HUES64 (cell line): ENCODE data around the gene CCDC14.

Experiments used
- H3K27ac ChIP-seq: 2 replicates; pipeline ENCODE4 v1.7.0; 2013; ENCODE audit warnings: low read depth, low read length, inconsistent platforms
- H3K27me3 ChIP-seq: 2 replicates; pipeline ENCODE4 v1.6.1; 2013; ENCODE audit warnings: mild to moderate bottlenecking, low read length; ENCODE audit not compliant: insufficient read depth
- H3K36me3 ChIP-seq: 2 replicates; pipeline ENCODE4 v1.6.1; 2013; ENCODE audit warnings: mild to moderate bottlenecking, low read length; ENCODE audit not compliant: insufficient read depth
- H3K4me1 ChIP-seq: 2 replicates; pipeline ENCODE4 v1.6.1; 2013; ENCODE audit warnings: mild to moderate bottlenecking, low read length, moderate library complexity; ENCODE audit not compliant: insufficient read depth
- H3K4me3 ChIP-seq: 2 replicates; pipeline ENCODE4 v1.5.1; 2013; ENCODE audit warnings: mild to moderate bottlenecking, low read length, moderate library complexity
- H3K9ac ChIP-seq: 2 replicates; pipeline ENCODE4 v1.6.1; 2013; ENCODE audit warnings: mild to moderate bottlenecking, low read depth, low read length
- H3K9me3 ChIP-seq: 2 replicates; pipeline ENCODE4 v1.6.1; 2013; ENCODE audit warnings: low read depth, low read length; ENCODE audit not compliant: insufficient read depth
- WGBS: fragments of 150-250, 120-280 bp; methylation state at CpG from one replicate; pipeline ENCODE4 v1.1.7; 2013; ENCODE audit warnings: missing lambda C conversion rate; 5-methylcytosine and 5-hydroxymethylcytosine counted together

The CCDC14 gene

DNA sequence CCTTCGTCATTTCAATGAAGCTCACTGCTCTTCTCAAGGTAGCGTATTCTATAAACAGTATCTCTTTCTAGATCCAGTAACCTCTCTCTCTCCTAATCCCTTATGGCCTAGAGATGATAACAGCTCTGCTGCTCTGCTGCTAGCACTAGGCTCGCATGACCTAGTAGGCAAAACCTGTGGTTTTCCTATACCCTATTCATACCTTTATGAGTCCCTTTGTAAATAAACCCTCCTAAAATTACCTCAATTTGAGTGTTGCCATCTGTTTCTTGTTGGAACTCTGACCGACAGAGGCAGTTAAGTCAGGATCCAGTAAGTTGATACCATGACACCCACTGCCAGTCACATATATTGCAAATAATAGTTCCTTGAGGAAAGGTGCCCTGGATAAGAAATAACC is 7.3 kb downstream of the CCDC14 start:
- no peak overlapping the region for H3K9ac ChIP-seq
- H3K4me1 ChIP-seq = no peaks in the 10 kb centered on the region
- peaks cover 79% of the 10 kb centered on the region for H3K36me3 ChIP-seq
- H3K9me3 ChIP-seq = no peaks in the 10 kb centered on the region
- WGBS = 97% methylated on average over 4 of the region's 4 CpGs
- H3K27ac ChIP-seq = no peak overlapping the region
- H3K4me3 ChIP-seq = no peak overlapping the region
- H3K27me3 ChIP-seq = no peaks in the 10 kb centered on the region

DNA sequence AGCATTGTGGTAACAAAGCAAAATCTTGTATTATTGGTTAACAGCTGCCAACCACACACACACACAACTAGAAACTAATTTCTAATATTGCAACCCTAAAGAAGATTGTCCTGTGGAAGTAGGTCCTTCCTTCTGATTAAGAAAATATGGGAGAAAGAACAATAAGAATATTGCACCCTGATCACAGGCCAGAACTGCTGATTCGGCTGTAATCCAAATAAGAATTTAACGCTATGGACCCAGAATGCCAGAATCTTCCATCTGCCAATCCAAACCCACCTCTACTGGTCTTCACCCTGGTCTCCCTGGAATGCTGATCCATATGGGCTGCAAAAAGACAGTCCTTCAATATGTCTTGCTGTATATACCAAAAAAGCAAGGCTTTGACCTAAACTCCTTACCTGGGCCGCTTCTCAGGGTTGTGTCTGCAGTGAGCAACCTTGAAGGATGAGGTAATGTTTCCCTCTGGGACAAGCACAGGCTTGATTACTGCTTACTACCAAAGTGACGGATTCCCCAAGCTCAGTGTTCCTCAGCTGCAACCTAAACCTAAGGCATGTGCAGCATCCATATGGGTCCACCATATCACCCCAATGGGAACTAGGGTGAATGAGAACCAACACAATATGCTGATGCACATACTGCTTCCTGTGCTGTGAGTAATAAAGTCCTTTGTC is 8.0 kb downstream of the CCDC14 start:
- Histone ChIP-seq H3K9me3 (no peaks in the 10 kb centered on the region), H3K27ac (no peak overlapping the region), H3K9ac (no peak overlapping the region), H3K4me3 (no peak overlapping the region), H3K4me1 (no peaks in the 10 kb centered on the region), H3K27me3 (no peaks in the 10 kb centered on the region), H3K36me3 (peaks cover 86% of the 10 kb centered on the region)
- WGBS = 94% methylated on average over 4 of the region's 4 CpGs

DNA sequence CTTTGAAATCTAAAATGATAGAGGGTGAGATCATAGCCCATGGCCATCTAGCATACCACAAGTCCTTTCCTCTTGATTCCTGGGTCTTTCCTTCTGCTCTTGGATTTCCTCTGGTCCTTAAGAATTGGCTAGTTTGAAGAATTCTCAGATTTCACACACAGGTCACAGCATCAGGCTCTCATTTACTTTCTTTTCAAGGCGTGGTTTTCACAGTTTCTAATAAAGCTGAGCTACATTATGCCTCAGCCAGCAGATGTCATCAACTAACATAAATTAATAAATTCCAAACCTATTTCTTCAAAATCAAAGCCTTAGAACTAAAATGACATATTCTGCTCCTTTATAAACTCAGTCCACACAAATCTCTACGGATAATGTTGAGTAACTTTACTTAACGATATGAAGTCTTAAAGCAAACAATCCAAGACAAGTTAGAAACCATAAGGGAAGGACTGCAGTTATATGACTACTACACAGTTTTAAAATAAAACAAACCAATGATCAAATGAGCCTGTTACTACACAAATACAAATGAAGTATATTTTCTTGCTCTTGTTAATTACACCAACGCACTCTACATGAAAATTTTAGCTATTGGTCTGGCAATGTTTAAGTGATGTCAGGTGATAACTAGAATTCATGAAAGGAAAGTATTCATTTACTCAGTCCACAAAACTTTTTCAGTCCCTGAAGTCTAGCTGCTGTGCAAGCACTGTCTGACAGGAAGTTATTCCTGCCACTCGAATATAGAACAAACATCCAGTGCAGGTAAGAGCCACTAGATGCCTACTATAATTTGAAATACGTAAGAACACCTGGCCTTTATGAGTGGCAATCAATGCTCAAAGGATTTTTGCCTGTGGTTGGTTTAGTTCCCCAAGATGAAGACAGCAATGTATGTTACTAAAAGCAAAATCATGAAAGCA is 9.2 kb downstream of the CCDC14 start:
- Histone ChIP-seq H3K27ac (no peak overlapping the region), H3K4me3 (no peak overlapping the region), H3K27me3 (no peaks in the 10 kb centered on the region), H3K4me1 (no peaks in the 10 kb centered on the region), H3K9me3 (no peaks in the 10 kb centered on the region), H3K9ac (no peak overlapping the region), H3K36me3 (peaks cover 97% of the 10 kb centered on the region)
- 93% methylated on average over 5 of the region's 6 CpGs for WGBS

DNA sequence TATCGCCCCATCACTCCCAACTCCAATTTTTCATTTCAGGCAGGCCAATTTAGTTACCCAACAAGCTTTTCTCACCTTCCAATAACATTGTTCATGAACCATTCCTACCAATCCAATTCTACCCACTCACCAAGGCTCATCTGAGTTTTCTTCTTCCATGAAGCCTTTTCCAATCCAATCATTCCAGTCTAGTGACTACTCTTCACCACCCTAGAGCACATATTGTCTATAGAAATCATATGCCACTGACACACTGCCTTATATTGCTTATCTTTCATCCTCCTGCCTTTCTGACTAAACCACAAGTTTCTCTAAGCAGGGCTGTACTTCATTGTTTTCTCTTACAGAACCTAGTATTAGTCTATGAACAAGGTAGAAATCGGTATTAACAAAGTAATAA is 11.4 kb downstream of the CCDC14 start:
- Histone ChIP-seq H3K36me3 (peaks cover 97% of the 10 kb centered on the region), H3K27me3 (no peaks in the 10 kb centered on the region), H3K27ac (no peak overlapping the region), H3K4me1 (no peaks in the 10 kb centered on the region), H3K9me3 (no peaks in the 10 kb centered on the region), H3K9ac (no peak overlapping the region), H3K4me3 (no peak overlapping the region)
- 93% methylated on average over 1 of the region's 2 CpGs for WGBS

DNA sequence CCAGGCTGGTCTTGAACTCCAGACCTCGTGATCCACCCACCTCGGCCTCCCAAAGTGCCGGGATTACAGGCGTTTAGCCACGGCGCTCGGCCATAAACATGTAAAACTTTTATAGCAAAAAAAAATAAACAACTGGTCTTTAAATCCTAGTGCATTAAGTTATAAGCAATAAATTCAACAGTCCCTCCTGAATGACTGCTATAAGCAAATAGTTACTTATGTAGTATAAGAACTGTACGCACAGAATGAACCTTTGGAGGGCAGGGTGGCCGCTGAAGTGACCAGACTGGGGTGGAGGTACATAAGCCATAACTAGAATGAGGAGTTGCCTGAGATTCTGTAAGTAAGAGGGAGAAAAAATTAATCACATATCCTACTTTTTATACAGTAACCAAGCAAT is 12.6 kb downstream of the CCDC14 start:
- H3K27ac ChIP-seq = no peak overlapping the region
- no peak overlapping the region for H3K4me3 ChIP-seq
- H3K9me3 ChIP-seq = no peaks in the 10 kb centered on the region
- WGBS = 99% methylated on average over 9 of the region's 9 CpGs
- H3K4me1 ChIP-seq = no peaks in the 10 kb centered on the region
- H3K27me3 ChIP-seq = no peaks in the 10 kb centered on the region
- no peak overlapping the region for H3K9ac ChIP-seq
- H3K36me3 ChIP-seq = peaks cover 97% of the 10 kb centered on the region

DNA sequence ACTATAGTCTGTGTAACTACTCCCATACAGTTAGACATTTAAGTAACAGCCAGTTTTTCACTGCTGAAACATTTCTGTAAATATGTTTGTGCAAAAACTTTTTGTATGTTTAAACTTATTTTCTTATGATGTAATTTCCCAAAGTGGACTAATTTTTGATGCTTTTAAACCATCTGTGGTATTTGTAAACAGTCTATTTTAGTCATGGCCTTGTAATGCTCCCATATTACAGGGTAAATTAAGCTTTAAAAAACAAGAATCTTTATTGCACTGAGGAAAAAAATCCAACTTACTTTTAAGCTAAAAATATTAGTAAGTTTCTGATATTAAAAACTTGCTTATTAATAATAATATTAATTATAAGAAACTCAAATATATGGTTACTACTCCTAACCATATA is 13.5 kb downstream of the CCDC14 start:
- H3K36me3 ChIP-seq = peaks cover 97% of the 10 kb centered on the region

DNA sequence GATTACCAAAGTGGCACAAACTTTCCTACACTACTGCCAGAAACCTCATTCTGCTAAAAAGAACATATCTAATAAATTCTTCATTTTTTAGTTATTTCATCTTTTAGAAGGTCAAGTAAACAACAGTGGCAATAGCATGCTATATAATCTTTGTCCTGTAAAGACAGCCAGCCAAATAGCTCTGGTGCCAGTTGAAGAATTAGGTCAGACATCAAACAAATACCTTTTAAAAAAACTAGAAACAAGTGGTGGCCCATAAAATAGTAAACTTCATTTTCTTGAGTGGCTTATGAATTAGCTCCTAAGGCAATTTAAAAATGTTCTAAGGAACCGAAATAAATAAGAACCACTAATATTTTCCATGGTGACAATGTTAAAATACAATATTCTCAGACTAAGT is 19.5 kb downstream of the CCDC14 start:
- H3K9me3 ChIP-seq = no peaks in the 10 kb centered on the region
- H3K4me1 ChIP-seq = no peaks in the 10 kb centered on the region
- H3K4me3 ChIP-seq = no peak overlapping the region
- H3K27ac ChIP-seq = no peak overlapping the region
- H3K36me3 ChIP-seq = peaks cover 99% of the 10 kb centered on the region
- no peak overlapping the region for H3K9ac ChIP-seq
- WGBS = 100% methylated on average over 1 of the region's 1 CpG
- H3K27me3 ChIP-seq = no peaks in the 10 kb centered on the region

More for the DNA sequence above, 13.5 kb downstream of the CCDC14 start:
- no peaks in the 10 kb centered on the region for H3K27me3 ChIP-seq
- H3K9ac ChIP-seq = no peak overlapping the region
- H3K4me3 ChIP-seq = no peak overlapping the region
- no peaks in the 10 kb centered on the region for H3K9me3 ChIP-seq
- H3K27ac ChIP-seq = no peak overlapping the region
- no peaks in the 10 kb centered on the region for H3K4me1 ChIP-seq

DNA sequence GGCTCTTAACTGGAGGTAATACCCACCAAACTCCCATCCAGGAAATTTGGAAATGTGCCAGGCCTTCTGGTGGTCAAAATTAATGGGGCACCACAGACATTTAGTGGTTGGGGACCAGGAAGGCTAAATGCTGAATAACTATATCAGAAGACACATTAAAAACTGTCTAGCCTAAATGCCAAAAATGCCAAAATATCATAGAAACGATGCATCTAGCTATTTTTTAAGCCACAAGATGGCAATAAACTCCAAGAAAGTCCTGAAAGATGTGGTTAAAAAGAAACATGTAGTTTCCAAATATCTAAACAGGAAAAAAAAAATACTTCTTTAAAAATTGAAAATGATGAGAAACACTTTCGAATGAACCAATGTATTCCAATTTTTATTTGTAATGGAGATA is 19.9 kb downstream of the CCDC14 start:
- Histone ChIP-seq H3K9ac (no peak overlapping the region), H3K4me1 (no peaks in the 10 kb centered on the region), H3K9me3 (no peaks in the 10 kb centered on the region), H3K27ac (no peak overlapping the region), H3K27me3 (no peaks in the 10 kb centered on the region), H3K36me3 (peaks cover 99% of the 10 kb centered on the region), H3K4me3 (no peak overlapping the region)
- 95% methylated on average over 1 of the region's 2 CpGs for WGBS

DNA sequence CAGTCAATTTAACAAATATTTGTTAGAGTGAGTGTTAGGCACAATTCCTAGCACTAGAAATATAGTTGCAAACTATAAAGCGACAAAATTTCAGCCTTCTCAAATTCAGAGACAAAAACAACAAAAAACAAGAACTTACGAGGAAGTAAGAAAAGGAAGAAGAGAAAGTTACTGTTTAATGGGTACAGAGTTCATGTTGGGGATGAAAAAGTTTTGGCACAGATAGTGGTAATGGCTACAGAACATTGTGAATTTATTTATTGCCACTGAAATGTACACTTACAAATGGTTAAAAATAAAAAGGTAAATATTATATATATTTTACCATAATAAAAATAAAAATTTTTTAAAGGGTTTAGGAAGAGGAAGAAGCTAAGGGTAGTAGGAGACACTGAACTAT is 21.3 kb downstream of the CCDC14 start:
- Histone ChIP-seq H3K9me3 (no peaks in the 10 kb centered on the region), H3K4me1 (no peaks in the 10 kb centered on the region), H3K27me3 (no peaks in the 10 kb centered on the region), H3K9ac (no peak overlapping the region), H3K4me3 (no peak overlapping the region), H3K36me3 (peaks cover 99% of the 10 kb centered on the region), H3K27ac (no peak overlapping the region)
- 100% methylated on average over 1 of the region's 2 CpGs for WGBS

DNA sequence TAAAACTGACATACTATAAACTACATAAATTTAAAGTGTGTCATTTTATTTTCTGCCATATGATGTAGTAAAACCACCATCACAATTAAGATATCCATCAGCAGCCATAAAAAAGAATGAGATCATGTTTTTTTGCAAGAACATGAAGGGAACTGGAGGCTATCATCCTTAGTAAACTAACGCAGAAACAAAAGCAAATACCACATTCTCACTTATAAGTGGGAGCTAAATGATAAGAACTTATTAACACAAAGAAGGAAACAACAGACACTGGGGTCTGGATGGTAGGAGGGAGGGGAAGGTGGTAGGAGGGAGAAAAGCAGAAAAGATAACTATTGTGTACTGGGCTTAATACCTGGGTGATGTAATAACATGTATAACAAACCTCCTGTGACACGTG is 24.6 kb downstream of the CCDC14 start:
- H3K4me1 ChIP-seq = no peaks in the 10 kb centered on the region
- no peaks in the 10 kb centered on the region for H3K27me3 ChIP-seq
- peaks cover 96% of the 10 kb centered on the region for H3K36me3 ChIP-seq
- H3K9me3 ChIP-seq = no peaks in the 10 kb centered on the region
- H3K27ac ChIP-seq = no peak overlapping the region
- 97% methylated on average over 1 of the region's 2 CpGs for WGBS
- no peak overlapping the region for H3K4me3 ChIP-seq
- no peak overlapping the region for H3K9ac ChIP-seq

DNA sequence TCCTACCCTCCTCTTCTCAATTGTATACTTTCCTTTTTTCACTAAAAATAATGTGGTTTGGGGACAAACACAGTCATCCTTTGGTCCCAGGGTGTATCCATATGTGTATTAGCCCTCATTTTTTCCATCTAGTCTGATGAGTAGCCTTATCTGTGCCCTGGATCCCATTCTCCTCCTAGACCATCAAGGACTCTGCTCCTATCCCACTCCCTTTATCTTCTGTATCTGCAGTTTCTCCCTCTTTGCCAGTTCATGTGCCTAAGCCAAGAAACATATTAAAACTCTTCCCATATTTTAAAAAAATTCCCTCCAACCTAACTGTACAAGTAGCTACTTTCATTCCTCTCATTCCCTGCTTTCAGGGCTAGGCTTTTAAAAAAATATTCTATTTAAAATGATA is 25.2 kb downstream of the CCDC14 start:
- Histone ChIP-seq H3K36me3 (peaks cover 96% of the 10 kb centered on the region), H3K9ac (no peak overlapping the region), H3K27ac (no peak overlapping the region), H3K27me3 (no peaks in the 10 kb centered on the region), H3K9me3 (no peaks in the 10 kb centered on the region), H3K4me1 (no peaks in the 10 kb centered on the region), H3K4me3 (no peak overlapping the region)
